ENCODE results near the gene RALA.

RALA gene, protein sequence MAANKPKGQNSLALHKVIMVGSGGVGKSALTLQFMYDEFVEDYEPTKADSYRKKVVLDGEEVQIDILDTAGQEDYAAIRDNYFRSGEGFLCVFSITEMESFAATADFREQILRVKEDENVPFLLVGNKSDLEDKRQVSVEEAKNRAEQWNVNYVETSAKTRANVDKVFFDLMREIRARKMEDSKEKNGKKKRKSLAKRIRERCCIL

DNA sequence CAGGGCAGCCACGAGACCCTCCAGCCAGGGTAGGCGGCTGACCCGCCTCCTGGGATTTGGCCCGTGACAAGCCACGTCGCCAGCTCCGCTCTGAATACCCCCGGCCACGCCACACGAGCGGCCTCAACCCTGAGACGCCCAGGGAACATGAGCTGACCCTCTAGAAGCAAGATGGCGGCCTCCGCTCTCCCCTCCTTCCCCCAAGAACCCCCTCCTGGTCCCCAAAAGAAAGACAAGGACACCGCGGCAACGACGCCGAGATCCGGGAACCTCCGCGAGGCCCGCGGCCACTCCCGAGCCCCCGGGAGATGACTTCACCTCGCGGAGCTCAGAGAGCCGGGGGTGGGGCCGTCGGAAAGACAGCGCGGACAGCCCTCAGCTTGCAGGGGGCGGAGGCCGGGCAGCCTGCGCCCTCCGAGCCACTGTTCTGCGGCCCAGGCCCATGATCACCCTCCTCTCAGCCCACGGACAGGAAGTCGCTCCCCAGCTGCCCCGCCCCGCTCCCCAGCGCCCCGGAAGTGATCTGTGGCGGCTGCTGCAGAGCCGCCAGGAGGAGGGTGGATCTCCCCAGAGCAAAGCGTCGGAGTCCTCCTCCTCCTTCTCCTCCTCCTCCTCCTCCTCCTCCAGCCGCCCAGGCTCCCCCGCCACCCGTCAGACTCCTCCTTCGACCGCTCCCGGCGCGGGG lies at the start of gene RALA:
RALA (plus strand) TSS at position 526 of the 685 bp plus-strand sequence. CDS start 63,096 bp downstream, outside the sequence.
- H3K4me1 ChIP-seq (ENCODE audit: low read depth, poor library complexity, severe bottlenecking): peaks cover 49% of the 10 kb centered on the region
- peak within 1 kb of the TSS; percentile 83 for H3K4me2 ChIP-seq
- H2AFZ ChIP-seq (ENCODE audit: low read depth): peak within 1 kb of the TSS; percentile 58
- peaks cover 50% of the 10 kb centered on the region for H3K79me2 ChIP-seq (ENCODE audit: insufficient read depth, low read depth)
- H3K27me3 ChIP-seq (ENCODE audit: insufficient read depth, low read depth): no peaks in the 10 kb centered on the region
- peak within 1 kb of the TSS; percentile 41 for H3K4me3 ChIP-seq (IDR thresholded peaks at IDR 0.05; ENCODE audit: insufficient read depth, low read depth, low read length)
- peak within 1 kb of the TSS; percentile 92 for H3K9ac ChIP-seq
- H3K27ac ChIP-seq: peak within 1 kb of the TSS; percentile 76
- H3K36me3 ChIP-seq (ENCODE audit: insufficient read depth): no peaks in the 10 kb centered on the region
- no peaks in the 10 kb centered on the region; the same call in 1 of the 2 replicates for H4K20me1 ChIP-seq (ENCODE audit: insufficient read depth)
- TF ChIP-seq CTCF (conservative IDR thresholded peaks at IDR 0.05; ENCODE audit: low read depth, low read length): no peak

DNA sequence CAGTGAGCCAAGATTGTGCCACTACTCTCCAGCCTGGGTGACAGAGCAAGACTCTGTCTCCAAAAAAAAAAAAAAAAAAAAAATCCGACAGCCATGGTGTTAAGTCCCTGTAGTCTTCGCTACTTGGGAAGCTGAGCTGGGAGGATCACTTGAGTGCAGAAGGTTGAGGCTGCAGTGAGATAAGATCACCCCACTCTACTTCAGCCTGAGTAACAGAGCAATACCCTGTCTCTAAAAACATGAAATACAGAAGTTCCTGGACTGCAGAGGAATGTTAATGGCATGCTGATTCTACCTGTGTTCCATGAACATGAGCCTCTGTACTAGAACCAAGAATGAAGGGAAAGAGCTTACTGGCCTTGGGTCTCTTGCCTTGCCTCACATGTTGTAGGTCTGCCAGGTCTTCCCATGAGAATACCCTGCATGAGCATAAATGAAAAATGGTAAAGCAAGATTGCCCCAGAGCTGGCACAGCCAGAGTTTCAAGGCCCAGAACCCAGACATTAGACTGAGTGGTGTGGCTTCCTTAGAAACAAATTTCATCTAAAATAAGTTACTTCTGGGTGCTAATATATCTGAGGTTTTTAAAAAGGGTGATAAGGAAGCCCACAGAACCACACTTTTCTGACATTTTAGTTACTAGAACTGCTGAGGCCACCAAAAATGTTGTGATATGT lies 48.6 kb upstream of the RALA start:
- H3K27ac ChIP-seq: peak overlapping the region; percentile 13; the same call in 1 of the 2 replicates
- no peak overlapping the region for H3K4me3 ChIP-seq (IDR thresholded peaks at IDR 0.05; ENCODE audit: insufficient read depth, low read depth, low read length)
- no peaks in the 10 kb centered on the region; the same call in 1 of the 2 replicates for H3K36me3 ChIP-seq (ENCODE audit: insufficient read depth)
- H2AFZ ChIP-seq (ENCODE audit: low read depth): no peak overlapping the region
- H3K4me2 ChIP-seq: 0 out of 2 replicates have a peak overlapping the region, but pooled peaks have one; percentile 19
- H3K4me1 ChIP-seq (ENCODE audit: low read depth, poor library complexity, severe bottlenecking): peaks cover 20% of the 10 kb centered on the region
- no peaks in the 10 kb centered on the region for H4K20me1 ChIP-seq (ENCODE audit: insufficient read depth)
- no peak for TF ChIP-seq CTCF (conservative IDR thresholded peaks at IDR 0.05; ENCODE audit: low read depth, low read length)
- H3K79me2 ChIP-seq (ENCODE audit: insufficient read depth, low read depth): no peaks in the 10 kb centered on the region
- no peaks in the 10 kb centered on the region for H3K27me3 ChIP-seq (ENCODE audit: insufficient read depth, low read depth)
- no peak overlapping the region for H3K9ac ChIP-seq

DNA sequence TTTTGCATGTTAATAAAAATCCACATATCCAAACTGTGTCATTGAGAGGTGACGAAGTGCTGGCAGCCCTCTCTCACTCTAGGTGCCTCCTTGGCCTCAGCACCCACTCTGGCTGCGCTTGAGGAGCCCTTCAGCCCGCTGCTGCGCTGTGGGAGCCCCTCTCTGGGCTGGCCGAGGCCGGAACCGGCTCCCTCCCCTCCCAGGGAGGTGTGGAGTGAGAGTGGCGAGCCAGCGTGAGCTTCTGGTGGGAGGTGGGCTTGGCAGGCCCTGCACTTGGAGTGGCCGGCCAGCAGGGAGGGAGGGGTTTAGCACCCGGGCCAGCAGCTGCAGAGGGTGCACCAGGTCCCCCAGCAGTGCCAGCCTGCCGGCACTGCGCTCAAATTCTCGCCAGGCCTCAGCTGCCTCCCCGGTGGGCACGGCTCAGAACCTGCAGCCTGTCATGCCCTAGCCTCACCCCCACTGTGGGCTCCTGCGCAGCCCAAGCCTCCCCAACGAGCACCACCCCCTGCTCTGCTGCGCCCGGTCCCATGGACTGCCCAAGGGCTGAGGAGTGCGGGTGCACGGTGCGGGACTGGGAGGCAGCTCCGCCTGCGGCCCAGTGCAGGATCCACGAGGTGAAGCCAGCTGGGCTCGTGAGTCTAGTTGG lies 46.0 kb upstream of the RALA start:
- Histone ChIP-seq H3K79me2 (ENCODE audit: insufficient read depth, low read depth) (no peaks in the 10 kb centered on the region), H4K20me1 (ENCODE audit: insufficient read depth) (no peaks in the 10 kb centered on the region), H3K27me3 (ENCODE audit: insufficient read depth, low read depth) (no peaks in the 10 kb centered on the region), H3K4me1 (ENCODE audit: low read depth, poor library complexity, severe bottlenecking) (peaks cover 32% of the 10 kb centered on the region), H2AFZ (ENCODE audit: low read depth) (no peak overlapping the region), H3K4me2 (no peak overlapping the region), H3K4me3 (IDR thresholded peaks at IDR 0.05; ENCODE audit: insufficient read depth, low read depth, low read length) (no peak overlapping the region), H3K27ac (no peak overlapping the region), H3K36me3 (ENCODE audit: insufficient read depth) (no peaks in the 10 kb centered on the region; the same call in 1 of the 2 replicates), H3K9ac (no peak overlapping the region)
- TF ChIP-seq CTCF (conservative IDR thresholded peaks at IDR 0.05; ENCODE audit: low read depth, low read length): no peak

GRCh38 chr7:39580149-39580874 lies 43.1 kb upstream of the RALA start:
- no peak overlapping the region for H3K4me3 ChIP-seq (IDR thresholded peaks at IDR 0.05; ENCODE audit: insufficient read depth, low read depth, low read length)
- no peaks in the 10 kb centered on the region for H4K20me1 ChIP-seq (ENCODE audit: insufficient read depth)
- no peaks in the 10 kb centered on the region for H3K79me2 ChIP-seq (ENCODE audit: insufficient read depth, low read depth)
- H3K4me1 ChIP-seq (ENCODE audit: low read depth, poor library complexity, severe bottlenecking): peaks cover 15% of the 10 kb centered on the region
- TF ChIP-seq CTCF (conservative IDR thresholded peaks at IDR 0.05; ENCODE audit: low read depth, low read length): peak; percentile 97
- no peaks in the 10 kb centered on the region for H3K36me3 ChIP-seq (ENCODE audit: insufficient read depth)
- H3K9ac ChIP-seq: peak overlapping the region; percentile 2; the same call in 1 of the 2 replicates
- no peak overlapping the region for H3K4me2 ChIP-seq
- peak overlapping the region; percentile 6 for H3K27ac ChIP-seq
- H3K27me3 ChIP-seq (ENCODE audit: insufficient read depth, low read depth): no peaks in the 10 kb centered on the region
- peak overlapping the region; percentile 65 for H2AFZ ChIP-seq (ENCODE audit: low read depth)

All from KMS-11 (cell line).